Thymus (tissue), 11 donors: ENCODE measurements around the gene DDX59. TPM values are rescaled to one million over a fixed set of nuclear protein-coding genes. Genes with fewer than 3 reads are reported as not detected.

Experiments
- DNase-seq, 9 donors: peaks; one replicate each; pipeline ENCODE4 v3.0.0-alpha.2; 2013; ENCODE audit warnings: low spot score in 9 of 9, low read depth in 6 of 9, missing footprints in 1 of 9
- H3K27ac ChIP-seq, 2 donors: one replicate each; pipeline ENCODE4 v1.5.1; 2013; ENCODE audit warnings: control low read depth in 1 of 2, low read depth in 1 of 2, low read length in 1 of 2, mild to moderate bottlenecking in 1 of 2, moderate library complexity in 1 of 2
- H3K27me3 ChIP-seq, 2 donors: one replicate each; pipeline ENCODE4 v1.5.1; 2013; ENCODE audit warnings: low read length in 1 of 2; ENCODE audit not compliant: control insufficient read depth in 2 of 2, insufficient read depth in 1 of 2
- H3K36me3 ChIP-seq, 2 donors: one replicate each; pipeline ENCODE4 v1.5.1; 2013; ENCODE audit warnings: low read length in 1 of 2, mild to moderate bottlenecking in 1 of 2, moderate library complexity in 1 of 2; ENCODE audit not compliant: control insufficient read depth in 2 of 2, insufficient read depth in 2 of 2
- H3K4me1 ChIP-seq, 2 donors: one replicate each; pipeline ENCODE4 v1.5.1; 2013; ENCODE audit warnings: low read length in 2 of 2; ENCODE audit not compliant: control insufficient read depth in 2 of 2, insufficient read depth in 2 of 2
- H3K4me3 ChIP-seq, 2 donors: one replicate each; pipeline ENCODE4 v1.5.1; 2013; ENCODE audit warnings: low read length in 2 of 2, control low read depth in 1 of 2, mild to moderate bottlenecking in 1 of 2
- H3K9me3 ChIP-seq, 2 donors: one replicate each; pipeline ENCODE4 v1.5.1; 2013; ENCODE audit warnings: low read length in 1 of 2, mild to moderate bottlenecking in 1 of 2; ENCODE audit not compliant: control insufficient read depth in 2 of 2, insufficient read depth in 1 of 2
- WGBS: extraction: QIAGEN DNeasy Blood & Tissue Kit; methylation state at CpG from one replicate; pipeline ENCODE4 v1.1.7; 2013; 5-methylcytosine and 5-hydroxymethylcytosine counted together
- polyA plus RNA-seq: library from polyadenylated mRNA; stranded (reverse); fragments of 200-250 nt; gene quantifications from one replicate; pipeline ENCODE4 v1.2.3, GENCODE V29; 2013
- total RNA-seq: library from RNA; stranded (reverse); fragments of 120-200 nt; gene quantifications from one replicate; pipeline ENCODE4 v1.2.4, GENCODE V29; 2013
- donor health status: healthy.

The DDX59 gene
- total and polyA plus RNA-seq, 2 donors, result 28.8 to 54.0 TPM

DNA sequence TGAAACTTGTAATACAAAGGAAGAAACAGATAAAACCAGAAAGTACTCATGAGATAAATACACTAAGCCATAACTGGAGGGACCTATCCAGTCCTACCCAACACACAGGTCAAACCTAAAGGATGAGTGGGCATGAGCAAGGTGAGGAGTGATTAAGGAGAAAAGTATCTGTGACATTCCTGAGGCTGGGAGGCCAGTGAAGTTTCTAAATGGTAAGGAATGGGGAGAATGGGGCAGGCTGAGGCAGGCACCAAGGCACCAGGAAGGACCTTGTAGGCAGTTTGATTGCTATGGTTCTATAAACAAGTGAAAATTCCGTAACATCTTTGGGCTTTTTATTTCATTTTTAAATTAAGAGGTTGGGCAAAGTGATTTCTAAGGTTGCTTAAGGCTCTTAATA is 10.4 kb downstream of the DDX59 start:
- peaks cover 0 to 6% of the 10 kb centered on the region in 2 donors for H3K4me1 ChIP-seq
- H3K9me3 ChIP-seq, result no peaks in the 10 kb centered on the region
- WGBS, result 96% methylated on average over 1 of the region's 1 CpG
- H3K36me3 ChIP-seq, result peaks cover 54 to 83% of the 10 kb centered on the region in 2 donors
- no peak overlapping the region for H3K27ac ChIP-seq
- no peaks in the 10 kb centered on the region for H3K27me3 ChIP-seq
- no peak overlapping the region for H3K4me3 ChIP-seq
- no peak for DNase-seq

GRCh38 chr1:200658037-200658818 is 11.5 kb downstream of the DDX59 start:
- DNase-seq, result no peak
- WGBS, result 87% methylated on average over 4 of the region's 4 CpGs
- H3K9me3 ChIP-seq, result no peaks in the 10 kb centered on the region
- no peaks in the 10 kb centered on the region for H3K27me3 ChIP-seq
- H3K4me1 ChIP-seq, result peaks cover 0 to 1% of the 10 kb centered on the region in 2 donors
- no peak overlapping the region for H3K4me3 ChIP-seq
- peaks cover 58 to 77% of the 10 kb centered on the region in 2 donors for H3K36me3 ChIP-seq
- H3K27ac ChIP-seq, result no peak overlapping the region

- no peak overlapping the region for H3K4me3 ChIP-seq
- no peaks in the 10 kb centered on the region for H3K27me3 ChIP-seq
- no peaks in the 10 kb centered on the region for H3K9me3 ChIP-seq
- DNase-seq, result no peak
- peaks cover 45 to 59% of the 10 kb centered on the region in 2 donors for H3K36me3 ChIP-seq
- WGBS, result 96% methylated on average over 5 of the region's 5 CpGs
- peaks cover 0 to 6% of the 10 kb centered on the region in 2 donors for H3K4me1 ChIP-seq
- H3K27ac ChIP-seq, result no peak overlapping the region
Observed at GRCh38 chr1:200654660-200655059, 15.0 kb downstream of the DDX59 start.

DNA sequence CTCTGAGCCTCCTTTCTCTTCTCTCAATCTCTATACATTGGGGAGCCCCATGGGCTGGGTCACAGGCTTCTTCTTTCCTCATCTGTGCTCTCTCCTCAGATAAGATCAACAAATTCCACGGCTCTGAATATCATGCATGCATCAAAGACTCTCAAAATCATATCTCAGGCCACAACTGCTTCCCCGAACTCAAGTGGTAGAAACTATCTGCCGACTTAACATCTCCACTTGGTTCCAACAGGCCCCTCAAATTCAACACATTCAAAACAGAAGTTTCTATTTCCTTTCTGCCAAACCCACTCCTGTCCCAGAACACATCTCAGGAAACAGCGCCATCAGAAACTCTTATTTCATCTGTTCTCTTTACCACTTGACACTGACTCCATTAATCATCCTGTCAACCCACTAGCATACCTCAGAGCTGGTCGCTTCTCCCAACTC is 16.7 kb downstream of the DDX59 start:
- WGBS, result 28% methylated on average over 5 of the region's 5 CpGs
- Histone ChIP-seq H3K9me3 (no peaks in the 10 kb centered on the region), H3K27me3 (no peaks in the 10 kb centered on the region), H3K4me1 (peaks cover 0 to 6% of the 10 kb centered on the region in 2 donors), H3K4me3 (no peak overlapping the region), H3K36me3 (peaks cover 43 to 57% of the 10 kb centered on the region in 2 donors), H3K27ac (peak overlapping the region in 1 of 2 donors; percentile 42)
- DNase-seq, result no peak

DNA sequence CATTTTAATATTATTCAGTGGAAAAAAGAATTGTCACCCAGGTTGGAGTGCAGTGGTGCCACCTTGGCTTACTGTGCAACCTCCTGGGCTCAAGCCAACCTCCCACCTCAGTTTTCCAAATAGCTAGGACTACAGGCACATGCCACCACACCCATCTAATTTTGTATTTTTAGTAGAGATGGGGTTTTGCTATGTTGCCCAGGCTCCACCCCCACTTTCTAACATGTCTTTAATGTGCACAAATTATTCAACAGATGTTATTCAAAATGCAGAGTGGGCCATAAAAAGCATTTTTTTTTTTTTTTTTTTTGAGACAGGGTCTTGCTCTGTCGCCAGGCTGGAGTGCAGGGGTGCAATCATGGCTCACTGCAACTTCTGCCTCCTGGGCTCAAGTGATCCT is 17.3 kb downstream of the DDX59 start:
- Histone ChIP-seq H3K4me3 (no peak overlapping the region), H3K36me3 (peaks cover 40 to 56% of the 10 kb centered on the region in 2 donors), H3K4me1 (peaks cover 0 to 6% of the 10 kb centered on the region in 2 donors), H3K27me3 (no peaks in the 10 kb centered on the region), H3K27ac (no peak overlapping the region), H3K9me3 (no peaks in the 10 kb centered on the region)
- DNase-seq, result no peak
- 100% methylated on average over 1 of the region's 1 CpG for WGBS

DNA sequence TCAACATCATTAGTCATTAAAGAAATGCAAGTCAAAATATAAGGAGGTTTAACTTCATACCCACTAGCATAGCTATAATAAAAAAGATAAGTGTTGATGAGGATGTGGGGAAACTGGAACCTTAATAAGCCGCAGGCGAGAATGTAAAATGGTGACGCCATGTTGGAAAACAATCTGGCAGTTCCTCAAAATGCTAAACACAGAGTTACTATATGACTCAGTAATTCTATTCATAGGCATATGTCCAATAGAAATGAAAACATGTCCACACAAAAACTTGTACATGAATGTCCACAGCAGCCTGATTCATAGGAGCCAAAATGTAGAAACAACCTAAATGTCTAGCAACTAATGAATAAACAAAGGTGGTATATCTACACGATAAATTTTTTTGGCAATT is 23.2 kb downstream of the DDX59 start:
- 97% methylated on average over 4 of the region's 4 CpGs for WGBS
- DNase-seq, result no peak
- Histone ChIP-seq H3K4me3 (no peak overlapping the region), H3K27me3 (no peaks in the 10 kb centered on the region), H3K9me3 (no peaks in the 10 kb centered on the region), H3K36me3 (peaks cover 11 to 46% of the 10 kb centered on the region in 2 donors), H3K4me1 (no peaks in the 10 kb centered on the region), H3K27ac (no peak overlapping the region)

DNA sequence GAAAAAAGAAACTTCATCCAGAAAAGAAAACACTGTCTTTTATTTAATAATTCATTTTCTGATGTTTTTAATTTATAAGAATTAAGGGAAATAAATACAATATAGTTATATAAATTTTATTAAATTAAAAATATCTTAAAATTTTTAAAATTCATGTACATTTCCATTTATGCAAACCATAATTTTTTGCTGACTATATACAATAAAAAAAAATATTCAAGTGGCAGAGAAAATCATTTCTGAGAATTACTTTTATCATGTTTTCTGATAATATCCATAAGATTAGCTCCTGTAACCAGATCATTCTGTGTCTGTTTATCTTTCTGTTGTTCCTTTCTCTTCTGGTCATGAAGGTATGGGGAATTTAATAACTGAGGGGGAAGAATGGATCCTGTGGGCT is 25.7 kb downstream of the DDX59 start:
- Histone ChIP-seq H3K4me3 (no peak overlapping the region), H3K4me1 (no peaks in the 10 kb centered on the region), H3K27ac (no peak overlapping the region), H3K9me3 (no peaks in the 10 kb centered on the region), H3K36me3 (peaks cover 9 to 40% of the 10 kb centered on the region in 2 donors), H3K27me3 (no peaks in the 10 kb centered on the region)
- DNase-seq, result no peak

- H3K36me3 ChIP-seq, result peaks cover 3 to 26% of the 10 kb centered on the region in 2 donors
- WGBS, result 92% methylated on average over 6 of the region's 6 CpGs
- no peaks in the 10 kb centered on the region for H3K9me3 ChIP-seq
- DNase-seq, result no peak
- no peak overlapping the region for H3K4me3 ChIP-seq
- no peak overlapping the region for H3K27ac ChIP-seq
- H3K27me3 ChIP-seq, result no peaks in the 10 kb centered on the region
- H3K4me1 ChIP-seq, result no peaks in the 10 kb centered on the region
Observed at GRCh38 chr1:200642481-200642880, 27.2 kb downstream of the DDX59 start.

- H3K36me3 ChIP-seq, result peaks cover 1 to 16% of the 10 kb centered on the region in 2 donors
- DNase-seq, result no peak
- 96% methylated on average over 5 of the region's 5 CpGs for WGBS
- no peaks in the 10 kb centered on the region for H3K4me1 ChIP-seq
- no peaks in the 10 kb centered on the region for H3K9me3 ChIP-seq
- H3K27ac ChIP-seq, result no peak overlapping the region
- no peak overlapping the region for H3K4me3 ChIP-seq
- H3K27me3 ChIP-seq, result no peaks in the 10 kb centered on the region
Observed at GRCh38 chr1:200640963-200641401, 28.7 kb downstream of the DDX59 start.
